ENCODE measurements around the gene BANK1. TPM values are rescaled to one million over a fixed set of nuclear protein-coding genes. Genes with fewer than 3 reads are reported as not detected.

BANK1 gene
- total RNA-seq, 2 experiments from 2014 or later: 0.20 to 0.22 TPM

GRCh38 chr4:101843054-101843453 lies 52.5 kb downstream of the BANK1 start:
- Mint-ChIP-seq H3K36me3 (ENCODE audit: low read depth) (no peaks in the 10 kb centered on the region), H3K4me3 (no peak overlapping the region), H3K27me3 (peaks cover 5% of the 10 kb centered on the region), H3K27ac (no peak overlapping the region), H3K4me1 (ENCODE audit: low read depth) (no peaks in the 10 kb centered on the region), H3K9me3 (no peaks in the 10 kb centered on the region)
- Histone ChIP-seq H3K4me3 (ENCODE audit: low read length) (no peak overlapping the region), H3K36me3 (ENCODE audit: insufficient read depth, low read length) (no peaks in the 10 kb centered on the region), H3K4me1 (ENCODE audit: insufficient read depth, low read length) (no peaks in the 10 kb centered on the region), H3K9me3 (ENCODE audit: control insufficient read depth in 1 of 2, insufficient read depth in 1 of 2, low read length in 2 of 2) (no peaks in the 10 kb centered on the region), H3K27me3 (ENCODE audit: control insufficient read depth in 1 of 2, insufficient read depth in 2 of 2, low read length in 2 of 2) (no peaks in the 10 kb centered on the region), H3K27ac (ENCODE audit: low read depth in 1 of 2, low read length in 2 of 2) (no peak overlapping the region)
- ChIA-PET CTCF (no interaction called here), POLR2A (no interaction called here)
- ATAC-seq (ENCODE audit: poor library complexity): no peak
- no peak for TF ChIP-seq CTCF (IDR thresholded peaks at IDR 0.05)
- intact Hi-C loops (cut with DNase I, micrococcal nuclease): no loop called here
- no peak for DNase-seq

GRCh38 chr4:101846550-101846949 lies 56.0 kb downstream of the BANK1 start:
- H3K4me1 Mint-ChIP-seq (ENCODE audit: low read depth): no peaks in the 10 kb centered on the region
- DNase-seq (no peak), ATAC-seq (ENCODE audit: poor library complexity) (no peak)
- H3K27me3 Mint-ChIP-seq: no peaks in the 10 kb centered on the region
- H3K4me3 Mint-ChIP-seq: no peak overlapping the region
- Histone ChIP-seq H3K27ac (ENCODE audit: low read depth in 1 of 2, low read length in 2 of 2) (no peak overlapping the region), H3K27me3 (ENCODE audit: control insufficient read depth in 1 of 2, insufficient read depth in 2 of 2, low read length in 2 of 2) (no peaks in the 10 kb centered on the region), H3K4me3 (ENCODE audit: low read length) (no peak overlapping the region), H3K36me3 (ENCODE audit: insufficient read depth, low read length) (no peaks in the 10 kb centered on the region), H3K4me1 (ENCODE audit: insufficient read depth, low read length) (no peaks in the 10 kb centered on the region), H3K9me3 (ENCODE audit: control insufficient read depth in 1 of 2, insufficient read depth in 1 of 2, low read length in 2 of 2) (no peaks in the 10 kb centered on the region)
- TF ChIP-seq CTCF (IDR thresholded peaks at IDR 0.05): no peak
- H3K9me3 Mint-ChIP-seq: no peaks in the 10 kb centered on the region
- ChIA-PET CTCF (no interaction called here), POLR2A (no interaction called here)
- H3K27ac Mint-ChIP-seq: no peak overlapping the region
- no peaks in the 10 kb centered on the region for H3K36me3 Mint-ChIP-seq (ENCODE audit: low read depth)
- intact Hi-C loops (cut with DNase I, micrococcal nuclease): no loop called here

- Mint-ChIP-seq H3K36me3 (ENCODE audit: low read depth) (no peaks in the 10 kb centered on the region), H3K4me3 (no peak overlapping the region), H3K27ac (no peak overlapping the region), H3K4me1 (ENCODE audit: low read depth) (no peaks in the 10 kb centered on the region), H3K9me3 (no peaks in the 10 kb centered on the region), H3K27me3 (peaks cover under 1% of the 10 kb centered on the region)
- no peaks in the 10 kb centered on the region for H3K36me3 ChIP-seq (ENCODE audit: insufficient read depth, low read length)
- intact Hi-C loops (cut with DNase I, micrococcal nuclease): no loop called here
- CTCF ChIA-PET: no interaction called here
- H3K9me3 ChIP-seq (ENCODE audit: control insufficient read depth in 1 of 2, insufficient read depth in 1 of 2, low read length in 2 of 2): no peaks in the 10 kb centered on the region
- no peak for TF ChIP-seq CTCF (IDR thresholded peaks at IDR 0.05)
- no peak overlapping the region for H3K4me3 ChIP-seq (ENCODE audit: low read length)
- DNase-seq (no peak), ATAC-seq (ENCODE audit: poor library complexity) (no peak)
- POLR2A ChIA-PET: no interaction called here
- H3K4me1 ChIP-seq (ENCODE audit: insufficient read depth, low read length): no peaks in the 10 kb centered on the region
- H3K27me3 ChIP-seq (ENCODE audit: control insufficient read depth in 1 of 2, insufficient read depth in 2 of 2, low read length in 2 of 2): no peaks in the 10 kb centered on the region
- no peak overlapping the region for H3K27ac ChIP-seq (ENCODE audit: low read depth in 1 of 2, low read length in 2 of 2)
Measured at GRCh38 chr4:101850698-101851097, 60.2 kb downstream of the BANK1 start.

Measured in CD4-positive, alpha-beta T cell (primary cell).